ENCODE data around the gene WWP2. TPM values are rescaled to one million over a fixed set of nuclear protein-coding genes. Genes with fewer than 3 reads are reported as not detected.

The WWP2 gene
- total RNA-seq, 3 donors from 2014 or later (not counting 1 experiment from before 2014, with no cell fraction given), result 72.8 to 95.6 (median 81.6) TPM

DNA sequence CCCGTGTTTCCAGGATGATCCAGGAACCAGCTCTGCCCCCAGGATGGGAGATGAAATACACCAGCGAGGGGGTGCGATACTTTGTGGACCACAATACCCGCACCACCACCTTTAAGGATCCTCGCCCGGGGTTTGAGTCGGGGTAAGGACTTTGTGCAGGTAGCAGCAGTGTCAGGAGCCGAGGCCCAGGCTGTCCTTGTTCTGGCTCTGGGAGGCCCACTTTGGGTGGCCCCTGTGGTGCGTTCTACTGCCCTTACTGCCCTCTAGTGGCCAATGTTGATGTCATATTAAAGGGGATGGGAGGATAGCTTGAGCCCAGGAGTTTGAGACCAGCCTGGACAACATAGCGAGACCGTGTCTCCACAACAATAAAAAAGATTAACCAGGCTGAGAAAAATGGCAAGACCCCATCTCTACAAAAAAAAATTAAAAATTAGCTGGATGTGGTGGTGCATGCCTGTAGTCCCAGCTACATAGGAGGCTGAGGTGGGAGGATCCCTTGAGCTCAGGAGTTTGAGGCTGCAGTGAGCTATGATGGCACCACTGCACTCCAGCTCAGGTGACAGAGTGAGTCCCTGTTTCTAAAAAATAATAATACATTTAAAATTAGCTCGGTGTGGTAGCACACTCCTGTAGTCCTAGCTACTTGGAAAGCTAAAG is 168.1 kb downstream of the WWP2 start:
- TF ChIP-seq, protein P1, sequence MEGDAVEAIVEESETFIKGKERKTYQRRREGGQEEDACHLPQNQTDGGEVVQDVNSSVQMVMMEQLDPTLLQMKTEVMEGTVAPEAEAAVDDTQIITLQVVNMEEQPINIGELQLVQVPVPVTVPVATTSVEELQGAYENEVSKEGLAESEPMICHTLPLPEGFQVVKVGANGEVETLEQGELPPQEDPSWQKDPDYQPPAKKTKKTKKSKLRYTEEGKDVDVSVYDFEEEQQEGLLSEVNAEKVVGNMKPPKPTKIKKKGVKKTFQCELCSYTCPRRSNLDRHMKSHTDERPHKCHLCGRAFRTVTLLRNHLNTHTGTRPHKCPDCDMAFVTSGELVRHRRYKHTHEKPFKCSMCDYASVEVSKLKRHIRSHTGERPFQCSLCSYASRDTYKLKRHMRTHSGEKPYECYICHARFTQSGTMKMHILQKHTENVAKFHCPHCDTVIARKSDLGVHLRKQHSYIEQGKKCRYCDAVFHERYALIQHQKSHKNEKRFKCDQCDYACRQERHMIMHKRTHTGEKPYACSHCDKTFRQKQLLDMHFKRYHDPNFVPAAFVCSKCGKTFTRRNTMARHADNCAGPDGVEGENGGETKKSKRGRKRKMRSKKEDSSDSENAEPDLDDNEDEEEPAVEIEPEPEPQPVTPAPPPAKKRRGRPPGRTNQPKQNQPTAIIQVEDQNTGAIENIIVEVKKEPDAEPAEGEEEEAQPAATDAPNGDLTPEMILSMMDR (IDR thresholded peaks at IDR 0.05), result peak; percentile 70
- Histone ChIP-seq H3K9me3 (ENCODE audit: control insufficient read depth, insufficient read depth, low read length) (no peaks in the 10 kb centered on the region), H3K36me3 (ENCODE audit: control insufficient read depth, insufficient read depth, low read length) (peaks cover 57% of the 10 kb centered on the region), H3K27me3 (ENCODE audit: control insufficient read depth, insufficient read depth, low read length) (no peaks in the 10 kb centered on the region), H3K4me1 (ENCODE audit: control insufficient read depth, insufficient read depth, low read length) (no peaks in the 10 kb centered on the region), H3K27ac (ENCODE audit: low read length) (no peak overlapping the region), H3K4me3 (ENCODE audit: low read length) (no peak overlapping the region)
- H3K27me3 Mint-ChIP-seq (ENCODE audit: low read depth in 2 of 2), result no peaks in the 10 kb centered on the region
- H3K36me3 Mint-ChIP-seq, result peaks cover 12% of the 10 kb centered on the region
- H3K4me1 Mint-ChIP-seq, result peaks cover 0 to 4% of the 10 kb centered on the region in 2 donors
- ATAC-seq (peak; percentile 60 to 84 (median 72)), DNase-seq (peak; percentile 20 to 75)
- H3K9me3 Mint-ChIP-seq, result no peaks in the 10 kb centered on the region
- H3K4me3 Mint-ChIP-seq, result no peak overlapping the region
- intact Hi-C loops (cut with micrococcal nuclease), result loop anchor here (5.0 kb wide), 1 partner anchor 133 kb away; no protein-coding TSS in a partner anchor
- H3K27ac Mint-ChIP-seq, result no peak overlapping the region
- WGBS (ENCODE audit: insufficient coverage), result 81% methylated on average over 10 of the region's 12 CpGs

DNA sequence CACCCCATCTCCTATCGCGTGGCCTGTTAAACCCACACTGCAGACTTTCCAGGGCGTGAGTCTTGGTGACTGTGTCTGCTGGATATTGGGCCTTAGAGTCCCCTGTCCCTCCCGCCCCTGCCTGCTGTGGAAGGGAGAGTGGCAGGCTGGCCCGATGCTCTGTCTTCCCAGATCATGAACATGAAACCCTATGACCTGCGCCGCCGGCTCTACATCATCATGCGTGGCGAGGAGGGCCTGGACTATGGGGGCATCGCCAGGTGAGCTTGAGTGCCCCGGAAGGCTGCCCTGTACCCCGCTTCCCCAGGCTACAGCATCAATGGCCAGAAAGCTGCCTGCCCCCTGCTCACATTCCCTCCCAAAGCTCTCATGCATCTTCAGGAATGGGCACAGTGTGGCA is 169.5 kb downstream of the WWP2 start:
- intact Hi-C loops (cut with micrococcal nuclease), result loop anchor here (5.0 kb wide), 1 partner anchor 134 kb away; no protein-coding TSS in a partner anchor
- H3K27ac ChIP-seq (ENCODE audit: low read length), result no peak overlapping the region
- Mint-ChIP-seq H3K36me3 (peaks cover 2% of the 10 kb centered on the region), H3K4me1 (no peaks in the 10 kb centered on the region), H3K9me3 (no peaks in the 10 kb centered on the region), H3K4me3 (no peak overlapping the region), H3K27ac (no peak overlapping the region), H3K27me3 (ENCODE audit: low read depth in 2 of 2) (no peaks in the 10 kb centered on the region)
- ATAC-seq (no peak), DNase-seq (no peak)
- H3K36me3 ChIP-seq (ENCODE audit: control insufficient read depth, insufficient read depth, low read length), result peaks cover 70% of the 10 kb centered on the region
- H3K4me3 ChIP-seq (ENCODE audit: low read length), result no peak overlapping the region
- H3K9me3 ChIP-seq (ENCODE audit: control insufficient read depth, insufficient read depth, low read length), result no peaks in the 10 kb centered on the region
- no peaks in the 10 kb centered on the region for H3K27me3 ChIP-seq (ENCODE audit: control insufficient read depth, insufficient read depth, low read length)
- TF ChIP-seq, protein P1 (IDR thresholded peaks at IDR 0.05), result no peak
- 97% methylated on average over 13 of the region's 13 CpGs for WGBS (ENCODE audit: insufficient coverage)
- H3K4me1 ChIP-seq (ENCODE audit: control insufficient read depth, insufficient read depth, low read length), result no peaks in the 10 kb centered on the region

GRCh38 chr16:69932228-69932627 is 170.1 kb downstream of the WWP2 start:
- no peak for ATAC-seq
- Histone ChIP-seq H3K36me3 (ENCODE audit: control insufficient read depth, insufficient read depth, low read length) (peaks cover 75% of the 10 kb centered on the region), H3K27me3 (ENCODE audit: control insufficient read depth, insufficient read depth, low read length) (no peaks in the 10 kb centered on the region), H3K4me1 (ENCODE audit: control insufficient read depth, insufficient read depth, low read length) (no peaks in the 10 kb centered on the region), H3K9me3 (ENCODE audit: control insufficient read depth, insufficient read depth, low read length) (no peaks in the 10 kb centered on the region), H3K4me3 (ENCODE audit: low read length) (no peak overlapping the region), H3K27ac (ENCODE audit: low read length) (no peak overlapping the region)
- H3K4me1 Mint-ChIP-seq, result no peaks in the 10 kb centered on the region
- no peak overlapping the region for H3K27ac Mint-ChIP-seq
- DNase-seq, result no peak
- H3K36me3 Mint-ChIP-seq, result no peaks in the 10 kb centered on the region
- H3K27me3 Mint-ChIP-seq (ENCODE audit: low read depth in 2 of 2), result no peaks in the 10 kb centered on the region
- no peak overlapping the region for H3K4me3 Mint-ChIP-seq
- whole genome bisulfite sequencing (ENCODE audit: insufficient coverage), result 88% methylated on average over 9 of the region's 9 CpGs
- no peaks in the 10 kb centered on the region for H3K9me3 Mint-ChIP-seq
- intact Hi-C loops (cut with micrococcal nuclease), result loop anchor here (5.0 kb wide), 1 partner anchor 135 kb away; no protein-coding TSS in a partner anchor
- TF ChIP-seq, protein P1 (IDR thresholded peaks at IDR 0.05), result no peak
